ENCODE results near the gene UBE2U.

UBE2U gene

GRCh38 chr1:64203420-64203819 is at the start of gene UBE2U:
Gene UBE2U, plus strand, starts transcription at chr1:64203623. Its CDS starts 428 bp downstream, at chr1:64204051.
- TF ChIP-seq GATA3 (IDR thresholded peaks at IDR 0.05; ENCODE audit: low read depth, low read length): no peak
- TF ChIP-seq GATA2 (IDR thresholded peaks at IDR 0.05; ENCODE audit: low read depth, low read length): no peak

- no peak for TF ChIP-seq GATA3 (IDR thresholded peaks at IDR 0.05; ENCODE audit: low read depth, low read length)
- no peak for TF ChIP-seq GATA2 (IDR thresholded peaks at IDR 0.05; ENCODE audit: low read depth, low read length)
These were observed 48.1 kb upstream of the UBE2U start for GRCh38 chr1:64155278-64155677.

- no peak for TF ChIP-seq GATA3 (IDR thresholded peaks at IDR 0.05; ENCODE audit: low read depth, low read length)
- no peak for TF ChIP-seq GATA2 (IDR thresholded peaks at IDR 0.05; ENCODE audit: low read depth, low read length)
These were observed 42.0 kb upstream of the UBE2U start for GRCh38 chr1:64161357-64161941.

- TF ChIP-seq GATA2 (IDR thresholded peaks at IDR 0.05; ENCODE audit: low read depth, low read length) (no peak), GATA3 (IDR thresholded peaks at IDR 0.05; ENCODE audit: low read depth, low read length) (no peak)
These were observed 41.3 kb upstream of the UBE2U start for GRCh38 chr1:64162151-64162550.

GRCh38 chr1:64162804-64163203 is 40.6 kb upstream of the UBE2U start:
- TF ChIP-seq GATA3 (IDR thresholded peaks at IDR 0.05; ENCODE audit: low read depth, low read length): no peak

GRCh38 chr1:64163431-64163830 is 40.0 kb upstream of the UBE2U start:
- no peak for TF ChIP-seq GATA3 (IDR thresholded peaks at IDR 0.05; ENCODE audit: low read depth, low read length)
- no peak for TF ChIP-seq GATA2 (IDR thresholded peaks at IDR 0.05; ENCODE audit: low read depth, low read length)

GRCh38 chr1:64163970-64164369 is 39.5 kb upstream of the UBE2U start:
- no peak for TF ChIP-seq GATA2 (IDR thresholded peaks at IDR 0.05; ENCODE audit: low read depth, low read length)
- no peak for TF ChIP-seq GATA3 (IDR thresholded peaks at IDR 0.05; ENCODE audit: low read depth, low read length)

GRCh38 chr1:64166629-64167028 is 36.8 kb upstream of the UBE2U start:
- no peak for TF ChIP-seq GATA3 (IDR thresholded peaks at IDR 0.05; ENCODE audit: low read depth, low read length)
- no peak for TF ChIP-seq GATA2 (IDR thresholded peaks at IDR 0.05; ENCODE audit: low read depth, low read length)

GRCh38 chr1:64167176-64167575 is 36.2 kb upstream of the UBE2U start:
- TF ChIP-seq GATA2 (IDR thresholded peaks at IDR 0.05; ENCODE audit: low read depth, low read length) (no peak), GATA3 (IDR thresholded peaks at IDR 0.05; ENCODE audit: low read depth, low read length) (no peak)

- no peak for TF ChIP-seq GATA3 (IDR thresholded peaks at IDR 0.05; ENCODE audit: low read depth, low read length)
- no peak for TF ChIP-seq GATA2 (IDR thresholded peaks at IDR 0.05; ENCODE audit: low read depth, low read length)
These were observed 32.2 kb upstream of the UBE2U start for GRCh38 chr1:64171246-64171645.

GRCh38 chr1:64171797-64172281 is 31.6 kb upstream of the UBE2U start:
- TF ChIP-seq GATA2 (IDR thresholded peaks at IDR 0.05; ENCODE audit: low read depth, low read length) (peak; percentile 59), GATA3 (IDR thresholded peaks at IDR 0.05; ENCODE audit: low read depth, low read length) (no peak)

- peak; percentile 88 for TF ChIP-seq GATA3 (IDR thresholded peaks at IDR 0.05; ENCODE audit: low read depth, low read length)
- TF ChIP-seq GATA2 (IDR thresholded peaks at IDR 0.05; ENCODE audit: low read depth, low read length): peak; percentile 77
These were observed 30.9 kb upstream of the UBE2U start for GRCh38 chr1:64172458-64172983.

- TF ChIP-seq GATA3 (IDR thresholded peaks at IDR 0.05; ENCODE audit: low read depth, low read length): no peak
- no peak for TF ChIP-seq GATA2 (IDR thresholded peaks at IDR 0.05; ENCODE audit: low read depth, low read length)
These were observed 30.0 kb upstream of the UBE2U start for GRCh38 chr1:64173336-64173940.

- no peak for TF ChIP-seq GATA3 (IDR thresholded peaks at IDR 0.05; ENCODE audit: low read depth, low read length)
- TF ChIP-seq GATA2 (IDR thresholded peaks at IDR 0.05; ENCODE audit: low read depth, low read length): no peak
These were observed 27.8 kb upstream of the UBE2U start for GRCh38 chr1:64175639-64176038.

- no peak for TF ChIP-seq GATA3 (IDR thresholded peaks at IDR 0.05; ENCODE audit: low read depth, low read length)
- no peak for TF ChIP-seq GATA2 (IDR thresholded peaks at IDR 0.05; ENCODE audit: low read depth, low read length)
These were observed 26.8 kb upstream of the UBE2U start for GRCh38 chr1:64176659-64177058.
